Stimulated activated CD4-positive, alpha-beta T cell treated with anti-CD3 and anti-CD28 coated beads, Interleukin-1b, Interleukin-23, amount 100 ng/mL, for 24 hours (primary cell): ENCODE measurements around the gene OLFM4.

Experiments used
- DNase-seq, 4 experiments: peaks; one replicate each; pipeline ENCODE4 v3.0.0-alpha.2; 2020; ENCODE audit warnings: low read depth in 4 of 4, low spot score in 1 of 4

OLFM4 gene

GRCh38 chr13:53014495-53015443, 13.8 kb upstream of the OLFM4 start:
- DNase-seq: no peak

GRCh38 chr13:53015971-53016370, 12.6 kb upstream of the OLFM4 start:
- DNase-seq: no peak

- no peak for DNase-seq
Measured at GRCh38 chr13:53017433-53017970, 11.1 kb upstream of the OLFM4 start.

GRCh38 chr13:53018690-53019647, 9.6 kb upstream of the OLFM4 start:
- no peak for DNase-seq

- no peak for DNase-seq
Measured at GRCh38 chr13:53020764-53021335, 7.8 kb upstream of the OLFM4 start.

GRCh38 chr13:53023246-53023645, 5.4 kb upstream of the OLFM4 start:
- DNase-seq: no peak

GRCh38 chr13:53028063-53028462, 550 bp upstream of the OLFM4 start:
- DNase-seq: no peak

GRCh38 chr13:53032849-53033248, 4.2 kb downstream of the OLFM4 start:
- no peak for DNase-seq

GRCh38 chr13:53038993-53039392, 10.4 kb downstream of the OLFM4 start:
- DNase-seq: no peak

- DNase-seq: no peak
Measured at GRCh38 chr13:53041968-53042516, 13.4 kb downstream of the OLFM4 start.

- no peak for DNase-seq
Measured at GRCh38 chr13:53042877-53043276, 14.3 kb downstream of the OLFM4 start.

- no peak for DNase-seq
Measured at GRCh38 chr13:53043398-53043797, 14.8 kb downstream of the OLFM4 start.

- no peak for DNase-seq
Measured at GRCh38 chr13:53045189-53045588, 16.6 kb downstream of the OLFM4 start.

GRCh38 chr13:53048880-53049279, 20.3 kb downstream of the OLFM4 start:
- DNase-seq: no peak

- no peak for DNase-seq
Measured at GRCh38 chr13:53050151-53050550, 21.5 kb downstream of the OLFM4 start.

GRCh38 chr13:53052675-53053074, 24.1 kb downstream of the OLFM4 start:
- DNase-seq: no peak

- no peak for DNase-seq
Measured at GRCh38 chr13:53054569-53054968, 26.0 kb downstream of the OLFM4 start.

GRCh38 chr13:53058065-53058679, 29.6 kb downstream of the OLFM4 start:
- DNase-seq: no peak

- no peak for DNase-seq
Measured at GRCh38 chr13:53060840-53061490, 32.4 kb downstream of the OLFM4 start.

GRCh38 chr13:53064731-53065130, 36.1 kb downstream of the OLFM4 start:
- no peak for DNase-seq
